ENCODE data around the gene KEAP1.
A peak's percentile ranks its signal among the peaks of the same experiment; 100 is the strongest.

The KEAP1 gene

GRCh38 chr19:10517361-10517759 is 14.2 kb upstream of the KEAP1 start, which contains the start of gene S1PR5:
Gene S1PR5 (minus strand): TSS chr19:10517447. CDS start chr19:10515011, 2,436 bp downstream.
- no peak for DNase-seq (ENCODE audit: low read depth in 1 of 2, low spot score in 1 of 2)
- peak within 1 kb of the TSS; percentile 10 for H3K4me3 ChIP-seq (replicated peaks; ENCODE audit: insufficient read depth, low read length)
- no peak within 1 kb of the TSS for H3K27ac ChIP-seq (replicated peaks)
- peaks cover 76% of the 10 kb centered on the region for H3K27me3 ChIP-seq (ENCODE audit: insufficient read depth, poor library complexity, severe bottlenecking)
- no peak for TF ChIP-seq GABPA (IDR thresholded peaks at IDR 0.05; ENCODE audit: low read depth)

DNA sequence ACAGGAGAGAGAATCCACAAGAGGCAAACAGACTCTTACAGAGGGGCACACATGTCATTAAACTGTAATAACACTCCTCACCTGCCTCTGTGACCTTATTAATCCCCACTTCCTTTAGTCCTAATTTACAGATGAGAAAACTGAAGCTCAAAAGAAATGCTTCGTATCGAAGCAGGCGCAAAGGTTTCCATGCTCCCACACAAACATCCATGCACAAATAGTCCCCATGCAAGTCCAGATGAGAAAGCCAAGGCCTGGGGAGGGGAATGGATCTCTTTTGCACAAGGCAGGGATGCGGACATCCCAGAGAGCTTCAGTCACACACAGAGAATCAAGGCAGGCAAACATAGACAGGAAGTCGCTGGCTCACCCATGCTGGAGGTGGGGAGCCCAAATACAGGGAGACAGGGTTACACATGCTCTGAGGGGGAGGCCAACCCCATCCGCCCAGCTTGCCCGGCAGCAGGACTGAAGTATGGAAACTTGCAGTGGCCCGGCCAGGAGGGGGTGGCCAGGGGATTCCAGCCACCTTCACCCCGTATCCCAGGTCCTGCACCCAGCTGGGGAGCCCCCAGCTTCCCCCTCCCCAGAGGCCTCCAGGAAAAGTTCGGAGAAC is 13.6 kb upstream of the KEAP1 start:
- peaks cover 73% of the 10 kb centered on the region for H3K27me3 ChIP-seq (ENCODE audit: insufficient read depth, poor library complexity, severe bottlenecking)
- no peak for DNase-seq (ENCODE audit: low read depth in 1 of 2, low spot score in 1 of 2)
- H3K4me3 ChIP-seq (replicated peaks; ENCODE audit: insufficient read depth, low read length) = no peak overlapping the region
- TF ChIP-seq POLR2AphosphoS5 (IDR thresholded peaks at IDR 0.05; ENCODE audit: low read depth) = no peak
- no peak for TF ChIP-seq CTCF (IDR thresholded peaks at IDR 0.05; ENCODE audit: insufficient read depth, low read length)
- TF ChIP-seq SPI1 (IDR thresholded peaks at IDR 0.05; ENCODE audit: borderline replicate concordance, low read depth) = no peak
- no peak for TF ChIP-seq REST (IDR thresholded peaks at IDR 0.05; ENCODE audit: insufficient replicate concordance, low read depth)
- no peak for TF ChIP-seq GABPA (IDR thresholded peaks at IDR 0.05; ENCODE audit: low read depth)
- no peak overlapping the region for H3K27ac ChIP-seq (replicated peaks)

- H3K4me3 ChIP-seq (replicated peaks; ENCODE audit: insufficient read depth, low read length) = no peak overlapping the region
These were observed 12.9 kb upstream of the KEAP1 start for GRCh38 chr19:10516064-10516385.

More at GRCh38 chr19:10516064-10516385, 12.9 kb upstream of the KEAP1 start:
- Histone ChIP-seq H3K27me3 (ENCODE audit: insufficient read depth, poor library complexity, severe bottlenecking) (peaks cover 71% of the 10 kb centered on the region), H3K27ac (replicated peaks) (no peak overlapping the region)
- no peak for TF ChIP-seq GABPA (IDR thresholded peaks at IDR 0.05; ENCODE audit: low read depth)
- TF ChIP-seq POLR2AphosphoS5 (IDR thresholded peaks at IDR 0.05; ENCODE audit: low read depth) = no peak
- no peak for TF ChIP-seq SPI1 (IDR thresholded peaks at IDR 0.05; ENCODE audit: borderline replicate concordance, low read depth)
- no peak for TF ChIP-seq CTCF (IDR thresholded peaks at IDR 0.05; ENCODE audit: insufficient read depth, low read length)
- no peak for TF ChIP-seq REST (IDR thresholded peaks at IDR 0.05; ENCODE audit: insufficient replicate concordance, low read depth)
- DNase-seq (ENCODE audit: low read depth in 1 of 2, low spot score in 1 of 2) = no peak

Data from HL-60 (cell line).